ENCODE data around the gene LPP.

Gene LPP

GRCh38 chr3:188157407-188157806 is 3.5 kb downstream of the LPP start:
- H3K27ac ChIP-seq = no peak overlapping the region
- no peak for TF ChIP-seq FOXP2 (optimal IDR thresholded peaks at IDR 0.05; ENCODE audit: control extremely low read depth, extremely low read length, insufficient read depth)
- no peak for TF ChIP-seq EZH2 (IDR thresholded peaks at IDR 0.05)
- no peak for TF ChIP-seq POLR2AphosphoS5 (IDR thresholded peaks at IDR 0.05; ENCODE audit: borderline replicate concordance, low read depth, low read length)
- DNase-seq (ENCODE audit: low read depth, low spot score) = no peak
- H3K4me3 ChIP-seq = no peak overlapping the region
- no peaks in the 10 kb centered on the region for H3K9me3 ChIP-seq (ENCODE audit: low read depth, low read length)
- H3K9ac ChIP-seq (ENCODE audit: insufficient read length) = no peak overlapping the region
- no peaks in the 10 kb centered on the region for H3K36me3 ChIP-seq (ENCODE audit: insufficient read depth, low read length)

- Histone ChIP-seq H3K36me3 (ENCODE audit: insufficient read depth, low read length) (no peaks in the 10 kb centered on the region), H3K4me3 (no peak overlapping the region), H3K9ac (ENCODE audit: insufficient read length) (no peak overlapping the region), H3K9me3 (ENCODE audit: low read depth, low read length) (no peaks in the 10 kb centered on the region), H3K27ac (no peak overlapping the region)
- no peak for TF ChIP-seq FOXP2 (optimal IDR thresholded peaks at IDR 0.05; ENCODE audit: control extremely low read depth, extremely low read length, insufficient read depth)
- no peak for TF ChIP-seq EZH2 (IDR thresholded peaks at IDR 0.05)
- no peak for TF ChIP-seq POLR2AphosphoS5 (IDR thresholded peaks at IDR 0.05; ENCODE audit: borderline replicate concordance, low read depth, low read length)
- DNase-seq (ENCODE audit: low read depth, low spot score) = no peak
Measured at GRCh38 chr3:188157971-188158370, 4.0 kb downstream of the LPP start.

GRCh38 chr3:188158731-188159310 is 4.9 kb downstream of the LPP start:
- H3K9ac ChIP-seq (ENCODE audit: insufficient read length) = no peak overlapping the region
- H3K4me3 ChIP-seq = no peak overlapping the region
- no peaks in the 10 kb centered on the region for H3K36me3 ChIP-seq (ENCODE audit: insufficient read depth, low read length)
- H3K9me3 ChIP-seq (ENCODE audit: low read depth, low read length) = no peaks in the 10 kb centered on the region
- no peak overlapping the region for H3K27ac ChIP-seq
- TF ChIP-seq POLR2AphosphoS5 (IDR thresholded peaks at IDR 0.05; ENCODE audit: borderline replicate concordance, low read depth, low read length) (no peak), EZH2 (IDR thresholded peaks at IDR 0.05) (no peak), FOXP2 (optimal IDR thresholded peaks at IDR 0.05; ENCODE audit: control extremely low read depth, extremely low read length, insufficient read depth) (no peak)
- DNase-seq (ENCODE audit: low read depth, low spot score) = no peak

- Histone ChIP-seq H3K36me3 (ENCODE audit: insufficient read depth, low read length) (no peaks in the 10 kb centered on the region), H3K9me3 (ENCODE audit: low read depth, low read length) (no peaks in the 10 kb centered on the region), H3K9ac (ENCODE audit: insufficient read length) (no peak overlapping the region), H3K27ac (no peak overlapping the region), H3K4me3 (no peak overlapping the region)
- DNase-seq (ENCODE audit: low read depth, low spot score) = no peak
- TF ChIP-seq FOXP2 (optimal IDR thresholded peaks at IDR 0.05; ENCODE audit: control extremely low read depth, extremely low read length, insufficient read depth) (no peak), POLR2AphosphoS5 (IDR thresholded peaks at IDR 0.05; ENCODE audit: borderline replicate concordance, low read depth, low read length) (no peak), EZH2 (IDR thresholded peaks at IDR 0.05) (no peak)
Measured at GRCh38 chr3:188160751-188161150, 6.8 kb downstream of the LPP start.

GRCh38 chr3:188164248-188164687 is 10.3 kb downstream of the LPP start:
- Histone ChIP-seq H3K9me3 (ENCODE audit: low read depth, low read length) (no peaks in the 10 kb centered on the region), H3K36me3 (ENCODE audit: insufficient read depth, low read length) (no peaks in the 10 kb centered on the region), H3K4me3 (no peak overlapping the region), H3K27ac (no peak overlapping the region), H3K9ac (ENCODE audit: insufficient read length) (no peak overlapping the region)
- TF ChIP-seq EZH2 (IDR thresholded peaks at IDR 0.05) = no peak
- TF ChIP-seq FOXP2 (optimal IDR thresholded peaks at IDR 0.05; ENCODE audit: control extremely low read depth, extremely low read length, insufficient read depth) = no peak
- TF ChIP-seq POLR2AphosphoS5 (IDR thresholded peaks at IDR 0.05; ENCODE audit: borderline replicate concordance, low read depth, low read length) = no peak
- DNase-seq (ENCODE audit: low read depth, low spot score) = no peak

GRCh38 chr3:188165596-188165995 is 11.6 kb downstream of the LPP start:
- H3K9ac ChIP-seq (ENCODE audit: insufficient read length) = no peak overlapping the region
- H3K4me3 ChIP-seq = no peak overlapping the region
- H3K9me3 ChIP-seq (ENCODE audit: low read depth, low read length) = no peaks in the 10 kb centered on the region
- no peaks in the 10 kb centered on the region for H3K36me3 ChIP-seq (ENCODE audit: insufficient read depth, low read length)
- DNase-seq (ENCODE audit: low read depth, low spot score) = no peak
- no peak overlapping the region for H3K27ac ChIP-seq
- TF ChIP-seq EZH2 (IDR thresholded peaks at IDR 0.05) = no peak
- TF ChIP-seq POLR2AphosphoS5 (IDR thresholded peaks at IDR 0.05; ENCODE audit: borderline replicate concordance, low read depth, low read length) = no peak
- no peak for TF ChIP-seq FOXP2 (optimal IDR thresholded peaks at IDR 0.05; ENCODE audit: control extremely low read depth, extremely low read length, insufficient read depth)

- H3K4me3 ChIP-seq = no peak overlapping the region
- H3K9ac ChIP-seq (ENCODE audit: insufficient read length) = no peak overlapping the region
- H3K9me3 ChIP-seq (ENCODE audit: low read depth, low read length) = no peaks in the 10 kb centered on the region
- H3K36me3 ChIP-seq (ENCODE audit: insufficient read depth, low read length) = no peaks in the 10 kb centered on the region
- no peak for TF ChIP-seq EZH2 (IDR thresholded peaks at IDR 0.05)
- no peak for TF ChIP-seq POLR2AphosphoS5 (IDR thresholded peaks at IDR 0.05; ENCODE audit: borderline replicate concordance, low read depth, low read length)
- no peak for TF ChIP-seq FOXP2 (optimal IDR thresholded peaks at IDR 0.05; ENCODE audit: control extremely low read depth, extremely low read length, insufficient read depth)
- no peak overlapping the region for H3K27ac ChIP-seq
- no peak for DNase-seq (ENCODE audit: low read depth, low spot score)
Measured at GRCh38 chr3:188166441-188166840, 12.5 kb downstream of the LPP start.

GRCh38 chr3:188168186-188168585 is 14.2 kb downstream of the LPP start:
- TF ChIP-seq POLR2AphosphoS5 (IDR thresholded peaks at IDR 0.05; ENCODE audit: borderline replicate concordance, low read depth, low read length) = no peak
- Histone ChIP-seq H3K9me3 (ENCODE audit: low read depth, low read length) (no peaks in the 10 kb centered on the region), H3K9ac (ENCODE audit: insufficient read length) (no peak overlapping the region), H3K27ac (no peak overlapping the region), H3K4me3 (no peak overlapping the region), H3K36me3 (ENCODE audit: insufficient read depth, low read length) (no peaks in the 10 kb centered on the region)
- no peak for DNase-seq (ENCODE audit: low read depth, low spot score)

- Histone ChIP-seq H3K36me3 (ENCODE audit: insufficient read depth, low read length) (no peaks in the 10 kb centered on the region), H3K4me3 (no peak overlapping the region), H3K27ac (no peak overlapping the region), H3K9me3 (ENCODE audit: low read depth, low read length) (no peaks in the 10 kb centered on the region), H3K9ac (ENCODE audit: insufficient read length) (no peak overlapping the region)
- no peak for DNase-seq (ENCODE audit: low read depth, low spot score)
- no peak for TF ChIP-seq EZH2 (IDR thresholded peaks at IDR 0.05)
- TF ChIP-seq POLR2AphosphoS5 (IDR thresholded peaks at IDR 0.05; ENCODE audit: borderline replicate concordance, low read depth, low read length) = no peak
- no peak for TF ChIP-seq FOXP2 (optimal IDR thresholded peaks at IDR 0.05; ENCODE audit: control extremely low read depth, extremely low read length, insufficient read depth)
Measured at GRCh38 chr3:188168648-188169047, 14.7 kb downstream of the LPP start.

Measured in SK-N-MC (cell line).